Neural crest cell (in vitro differentiated cells): ENCODE measurements around the gene FLCN. TPM values are rescaled to one million over a fixed set of nuclear protein-coding genes. Genes with fewer than 3 reads are reported as not detected.

Experiments used
- DNase-seq: peaks from one replicate; pipeline ENCODE4 v3.0.0; 2021; ENCODE audit warnings: low read depth, mixed read lengths, low spot score
- H3K27ac Mint-ChIP-seq: one replicate; pipeline ENCODE4 v1.8.0; 2021; ENCODE audit warnings: mild to moderate bottlenecking, mixed read lengths; ENCODE audit not compliant: unreplicated experiment
- H3K27me3 Mint-ChIP-seq: 2 replicates; pipeline ENCODE4 v1.8.0; 2021; ENCODE audit warnings: low read depth, mild to moderate bottlenecking, mixed read lengths
- H3K36me3 Mint-ChIP-seq: 2 replicates; pipeline ENCODE4 v1.8.0; 2021; ENCODE audit warnings: low read depth, mild to moderate bottlenecking, mixed read lengths
- H3K4me1 Mint-ChIP-seq: 2 replicates; pipeline ENCODE4 v1.8.0; 2021; ENCODE audit warnings: mixed read lengths
- H3K4me3 Mint-ChIP-seq: one replicate; pipeline ENCODE4 v1.8.0; 2021; ENCODE audit warnings: mild to moderate bottlenecking, mixed read lengths
- H3K9me3 Mint-ChIP-seq: 2 replicates; pipeline ENCODE4 v1.8.0; 2021; ENCODE audit warnings: mixed read lengths
- CTCF ChIP-seq: fragments of 200-600 bp; sonication (generic); conservative IDR thresholded peaks from 2 replicates; pipeline ENCODE4 v1.5.0; 2021; ENCODE audit warnings: antibody characterized with exemption, mild to moderate bottlenecking
- total RNA-seq: library from RNA; stranded (reverse); gene quantifications from 2 replicates; pipeline ENCODE4 v1.2.1, GENCODE V29; 2021

The FLCN gene
- total RNA-seq, 1 donor from 2014 or later = 38.7 TPM

DNA sequence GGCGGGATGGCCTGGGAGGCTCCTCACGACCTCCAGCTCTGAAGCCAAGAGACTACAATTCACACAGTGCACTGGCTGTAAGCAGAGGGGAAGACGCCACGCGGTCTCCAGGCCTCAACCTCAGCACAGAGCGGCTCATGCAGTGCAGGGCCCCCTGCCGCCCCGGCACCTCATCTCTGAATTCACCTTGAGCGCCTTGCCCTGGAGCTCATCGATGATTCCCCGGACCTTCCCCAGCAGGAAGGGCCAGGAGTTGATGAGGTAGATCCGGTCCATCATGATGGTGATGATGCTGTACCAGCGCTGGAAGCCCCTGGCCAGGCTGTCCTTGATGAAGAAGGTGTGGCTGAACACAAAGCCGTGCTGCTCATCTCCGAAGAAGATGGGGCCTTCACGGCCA, 13.2 kb downstream of the FLCN start:
- no peaks in the 10 kb centered on the region for H3K9me3 Mint-ChIP-seq
- no peak overlapping the region for H3K4me3 Mint-ChIP-seq
- no peak overlapping the region for H3K27ac Mint-ChIP-seq

GRCh38 chr17:17221329-17221728, 15.6 kb downstream of the FLCN start:
- DNase-seq = no peak
- no peak overlapping the region for H3K4me3 Mint-ChIP-seq
- TF ChIP-seq CTCF = no peak
- no peak overlapping the region for H3K27ac Mint-ChIP-seq
- no peaks in the 10 kb centered on the region for H3K4me1 Mint-ChIP-seq
- peaks cover 23% of the 10 kb centered on the region for H3K36me3 Mint-ChIP-seq
- no peaks in the 10 kb centered on the region for H3K27me3 Mint-ChIP-seq
- no peaks in the 10 kb centered on the region for H3K9me3 Mint-ChIP-seq

More for the DNA sequence above, 13.2 kb downstream of the FLCN start:
- Mint-ChIP-seq H3K27me3 (no peaks in the 10 kb centered on the region), H3K36me3 (peaks cover 13% of the 10 kb centered on the region), H3K4me1 (no peaks in the 10 kb centered on the region)
- no peak for DNase-seq
- TF ChIP-seq CTCF = no peak

- Mint-ChIP-seq H3K27me3 (no peaks in the 10 kb centered on the region), H3K4me3 (no peak overlapping the region), H3K9me3 (no peaks in the 10 kb centered on the region), H3K4me1 (no peaks in the 10 kb centered on the region), H3K27ac (no peak overlapping the region), H3K36me3 (peaks cover 23% of the 10 kb centered on the region)
- no peak for DNase-seq
- TF ChIP-seq CTCF = no peak
These were observed 16.4 kb downstream of the FLCN start for GRCh38 chr17:17220529-17220928.

DNA sequence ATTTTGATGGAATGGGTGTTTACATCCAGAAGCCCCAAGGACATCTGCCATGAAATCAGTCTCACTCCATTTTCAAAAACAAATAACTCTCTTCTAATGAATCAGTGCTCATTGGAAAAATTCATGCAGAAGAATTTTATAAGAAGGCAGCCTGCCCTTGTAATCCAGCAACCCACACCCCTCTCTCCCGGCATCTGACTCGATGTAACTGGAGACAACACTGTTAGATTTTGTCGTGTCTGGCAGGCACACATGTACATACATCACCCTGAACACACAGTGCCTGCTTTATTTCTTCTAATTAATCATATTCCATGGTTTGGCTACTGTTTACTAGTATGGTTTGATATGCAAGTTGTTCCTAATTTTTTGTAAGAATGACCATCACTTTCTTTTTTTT, 19.0 kb downstream of the FLCN start:
- Mint-ChIP-seq H3K9me3 (no peaks in the 10 kb centered on the region), H3K36me3 (peaks cover 18% of the 10 kb centered on the region), H3K4me3 (no peak overlapping the region), H3K4me1 (no peaks in the 10 kb centered on the region), H3K27ac (no peak overlapping the region), H3K27me3 (no peaks in the 10 kb centered on the region)
- no peak for TF ChIP-seq CTCF
- DNase-seq = no peak

DNA sequence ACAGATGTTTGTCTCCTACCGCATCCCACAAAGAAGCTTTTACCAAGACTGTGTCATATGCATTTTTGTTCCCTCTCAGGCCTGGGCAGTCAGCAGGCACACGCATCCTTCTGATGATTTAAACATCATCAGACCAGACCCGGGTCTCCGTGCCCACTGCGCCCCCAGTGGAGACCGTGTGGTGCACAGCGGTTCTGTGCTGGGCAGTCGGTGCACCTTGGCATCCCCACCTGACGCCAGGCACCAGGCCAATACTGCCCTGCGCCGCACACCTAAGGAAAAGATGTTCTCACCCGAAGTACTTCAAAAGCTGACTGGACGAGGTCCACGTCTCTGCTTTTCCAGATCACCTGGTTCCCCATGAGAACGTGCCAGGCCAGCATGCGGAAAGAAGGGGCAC, 20.2 kb downstream of the FLCN start:
- Mint-ChIP-seq H3K36me3 (peaks cover 18% of the 10 kb centered on the region), H3K4me1 (no peaks in the 10 kb centered on the region), H3K9me3 (no peaks in the 10 kb centered on the region), H3K4me3 (no peak overlapping the region), H3K27ac (no peak overlapping the region), H3K27me3 (no peaks in the 10 kb centered on the region)
- no peak for TF ChIP-seq CTCF
- no peak for DNase-seq

DNA sequence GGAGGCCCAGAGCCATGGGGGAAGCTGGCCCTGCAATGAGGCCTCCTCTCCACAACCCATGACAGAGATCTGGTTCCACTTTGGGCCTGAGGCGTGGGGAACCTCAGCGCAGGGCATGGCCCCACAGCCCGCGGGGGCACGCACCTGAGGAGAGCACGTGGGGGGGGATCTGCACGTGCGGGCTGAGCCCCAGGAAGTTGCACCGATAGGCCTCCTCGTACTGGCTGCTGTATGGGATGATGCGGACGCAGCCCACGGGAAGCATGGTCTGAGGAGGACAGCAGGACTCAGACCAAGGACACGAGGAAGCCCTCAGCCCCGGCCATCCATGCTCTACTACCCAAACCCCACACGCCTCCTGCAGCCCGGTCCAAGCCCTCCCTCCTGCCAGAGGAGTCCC, 20.7 kb downstream of the FLCN start:
- Mint-ChIP-seq H3K36me3 (peaks cover 18% of the 10 kb centered on the region), H3K4me3 (no peak overlapping the region), H3K27ac (no peak overlapping the region), H3K9me3 (no peaks in the 10 kb centered on the region), H3K27me3 (no peaks in the 10 kb centered on the region), H3K4me1 (no peaks in the 10 kb centered on the region)
- DNase-seq = no peak
- TF ChIP-seq CTCF = no peak
